ENCODE data around the gene GLDC.
"Not testable (repeated sequence)": the region's sequence is repeated elsewhere in the genome, so short reads cannot be mapped to it uniquely, and the experiment has no call there.

Gene GLDC

GRCh38 chr9:6645355-6646292 lies at the start of gene GLDC:
Gene GLDC, minus strand, starts transcription at chr9:6645729. Its CDS starts 230 bp downstream, at chr9:6645499.
- no peak for DNase-seq (ENCODE audit: low spot score)

- no peak for DNase-seq (ENCODE audit: low spot score)
Observed at GRCh38 chr9:6692881-6693361, 47.4 kb upstream of the GLDC start.

- DNase-seq (ENCODE audit: low spot score), result no peak
Observed at GRCh38 chr9:6692433-6692832, 46.9 kb upstream of the GLDC start.

- DNase-seq (ENCODE audit: low spot score), result not testable (repeated sequence)
Observed at GRCh38 chr9:6690675-6691070, 45.1 kb upstream of the GLDC start.

GRCh38 chr9:6689893-6690674 lies 44.6 kb upstream of the GLDC start:
- DNase-seq (ENCODE audit: low spot score), result no peak

- DNase-seq (ENCODE audit: low spot score), result no peak
Observed at GRCh38 chr9:6687180-6687579, 41.7 kb upstream of the GLDC start.

- DNase-seq (ENCODE audit: low spot score), result no peak
Observed at GRCh38 chr9:6686396-6686795, 40.9 kb upstream of the GLDC start.

GRCh38 chr9:6681957-6682501 lies 36.5 kb upstream of the GLDC start:
- no peak for DNase-seq (ENCODE audit: low spot score)

- peak; percentile 95 for DNase-seq (ENCODE audit: low spot score)
Observed at GRCh38 chr9:6681147-6681956, 35.8 kb upstream of the GLDC start.

GRCh38 chr9:6680797-6681146 lies 35.2 kb upstream of the GLDC start:
- no peak for DNase-seq (ENCODE audit: low spot score)

GRCh38 chr9:6677803-6678202 lies 32.3 kb upstream of the GLDC start:
- no peak for DNase-seq (ENCODE audit: low spot score)

- DNase-seq (ENCODE audit: low spot score), result no peak
Observed at GRCh38 chr9:6676254-6676921, 30.9 kb upstream of the GLDC start.

- no peak for DNase-seq (ENCODE audit: low spot score)
Observed at GRCh38 chr9:6675268-6675667, 29.7 kb upstream of the GLDC start.

GRCh38 chr9:6673326-6674025 lies 27.9 kb upstream of the GLDC start:
- no peak for DNase-seq (ENCODE audit: low spot score)

GRCh38 chr9:6672118-6672517 lies 26.6 kb upstream of the GLDC start:
- DNase-seq (ENCODE audit: low spot score), result no peak

GRCh38 chr9:6671416-6671815 lies 25.9 kb upstream of the GLDC start:
- DNase-seq (ENCODE audit: low spot score), result no peak

- DNase-seq (ENCODE audit: low spot score), result no peak
Observed at GRCh38 chr9:6669881-6670280, 24.4 kb upstream of the GLDC start.

GRCh38 chr9:6667633-6668280 lies 22.2 kb upstream of the GLDC start:
- no peak for DNase-seq (ENCODE audit: low spot score)

- DNase-seq (ENCODE audit: low spot score), result no peak
Observed at GRCh38 chr9:6667080-6667479, 21.6 kb upstream of the GLDC start.

GRCh38 chr9:6665628-6666027 lies 20.1 kb upstream of the GLDC start:
- DNase-seq (ENCODE audit: low spot score), result no peak
